Activated gamma-delta T cell treated with anti-CD3 and anti-CD28 coated beads, Interleukin-2, amount 50 U/mL, for 16 hours (primary cell): Measurements from ENCODE around the gene SMTNL1.

Source experiments
- DNase-seq: peaks from one replicate; pipeline ENCODE4 v3.0.0-alpha.2; 2020; ENCODE audit warnings: low read depth

The SMTNL1 gene

GRCh38 chr11:57536947-57537619, at the start of gene SMTNL1:
Gene SMTNL1 (plus strand): TSS chr11:57537595. CDS start chr11:57542643, 5,048 bp downstream.
- no peak for DNase-seq

- no peak for DNase-seq
Measured at GRCh38 chr11:57487920-57488659, 49.3 kb upstream of the SMTNL1 start.

- DNase-seq = no peak
Measured at GRCh38 chr11:57490456-57491248, 46.7 kb upstream of the SMTNL1 start.

- no peak for DNase-seq
Measured at GRCh38 chr11:57491371-57492061, 45.9 kb upstream of the SMTNL1 start.

GRCh38 chr11:57493507-57494503, 43.6 kb upstream of the SMTNL1 start:
- peak; percentile 64 for DNase-seq

- no peak for DNase-seq
Measured at GRCh38 chr11:57496109-57496820, 41.1 kb upstream of the SMTNL1 start.

GRCh38 chr11:57497303-57498247, 39.8 kb upstream of the SMTNL1 start:
- no peak for DNase-seq

GRCh38 chr11:57498540-57498939, 38.9 kb upstream of the SMTNL1 start:
- no peak for DNase-seq

GRCh38 chr11:57499413-57499982, 37.9 kb upstream of the SMTNL1 start:
- DNase-seq = no peak

GRCh38 chr11:57499983-57500461, 37.4 kb upstream of the SMTNL1 start:
- DNase-seq = no peak

- no peak for DNase-seq
Measured at GRCh38 chr11:57500515-57500914, 36.9 kb upstream of the SMTNL1 start.

- no peak for DNase-seq
Measured at GRCh38 chr11:57500926-57501325, 36.5 kb upstream of the SMTNL1 start.

- no peak for DNase-seq
Measured at GRCh38 chr11:57501953-57502352, 35.4 kb upstream of the SMTNL1 start.

- DNase-seq = no peak
Measured at GRCh38 chr11:57502376-57502775, 35.0 kb upstream of the SMTNL1 start.

GRCh38 chr11:57502870-57503269, 34.5 kb upstream of the SMTNL1 start:
- no peak for DNase-seq

GRCh38 chr11:57504511-57504910, 32.9 kb upstream of the SMTNL1 start:
- no peak for DNase-seq

- DNase-seq = no peak
Measured at GRCh38 chr11:57506522-57506921, 30.9 kb upstream of the SMTNL1 start.

- DNase-seq = no peak
Measured at GRCh38 chr11:57508341-57509170, 28.8 kb upstream of the SMTNL1 start.
